KMS-11 (cell line): ENCODE measurements around the gene P4HA2.

Source experiments
- H2AFZ ChIP-seq: fragments of 200-600 bp; sonication (generic); 2 replicates; pipeline ENCODE4 v1.6.1; 2016; ENCODE audit warnings: antibody characterized with exemption, mixed run types, low read depth
- H3K27ac ChIP-seq: fragments of 200-600 bp; sonication (generic); 2 replicates; pipeline ENCODE4 v1.6.1; 2016; ENCODE audit warnings: mild to moderate bottlenecking, mixed run types
- H3K27me3 ChIP-seq: fragments of 200-600 bp; sonication (generic); 2 replicates; pipeline ENCODE4 v1.6.1; 2017; ENCODE audit warnings: mild to moderate bottlenecking, low read depth, mixed run types, moderate library complexity; ENCODE audit not compliant: insufficient read depth
- H3K36me3 ChIP-seq: fragments of 200-600 bp; sonication (generic); 2 replicates; pipeline ENCODE4 v1.6.1; 2017; ENCODE audit warnings: mild to moderate bottlenecking, mixed run types; ENCODE audit not compliant: insufficient read depth
- H3K4me1 ChIP-seq: fragments of 200-600 bp; sonication (generic); 2 replicates; pipeline ENCODE4 v1.6.1; 2016; ENCODE audit warnings: mild to moderate bottlenecking, low read depth, mixed run types; ENCODE audit not compliant: poor library complexity, severe bottlenecking
- H3K4me2 ChIP-seq: fragments of 200-600 bp; sonication (generic); 2 replicates; pipeline ENCODE4 v1.7.0; 2016; ENCODE audit warnings: mild to moderate bottlenecking, mixed run types
- H3K4me3 ChIP-seq: fragments of 200-600 bp; sonication (generic); IDR thresholded peaks from 2 replicates; pipeline ENCODE4 v1.6.1; 2017; ENCODE audit warnings: low read depth, low read length, mixed read lengths; ENCODE audit not compliant: insufficient read depth
- H3K79me2 ChIP-seq: fragments of 200-600 bp; sonication (generic); 2 replicates; pipeline ENCODE4 v1.6.1; 2016; ENCODE audit warnings: low read depth, mixed run types; ENCODE audit not compliant: insufficient read depth
- H3K9ac ChIP-seq: fragments of 200-600 bp; sonication (generic); 2 replicates; pipeline ENCODE4 v1.6.1; 2016; ENCODE audit warnings: mild to moderate bottlenecking, mixed run types
- H4K20me1 ChIP-seq: fragments of 200-600 bp; sonication (generic); 2 replicates; pipeline ENCODE4 v1.6.1; 2016; ENCODE audit warnings: mild to moderate bottlenecking, mixed run types; ENCODE audit not compliant: insufficient read depth
- CTCF ChIP-seq: fragments of 200-600 bp; sonication (generic); conservative IDR thresholded peaks from 2 replicates; pipeline ENCODE4 v1.6.1; 2017; ENCODE audit warnings: low read depth, mild to moderate bottlenecking, antibody characterized with exemption, low read length, moderate library complexity, mixed read lengths

P4HA2 gene

GRCh38 chr5:132209901-132210545 is 17.6 kb downstream of the P4HA2 start:
- no peak for TF ChIP-seq CTCF
- Histone ChIP-seq H3K36me3 (no peaks in the 10 kb centered on the region), H3K79me2 (no peaks in the 10 kb centered on the region), H4K20me1 (no peaks in the 10 kb centered on the region), H3K27me3 (no peaks in the 10 kb centered on the region), H2AFZ (no peak overlapping the region), H3K4me1 (no peaks in the 10 kb centered on the region), H3K4me2 (no peak overlapping the region), H3K4me3 (no peak overlapping the region), H3K9ac (no peak overlapping the region), H3K27ac (no peak overlapping the region)

- Histone ChIP-seq H3K79me2 (no peaks in the 10 kb centered on the region), H2AFZ (no peak overlapping the region), H3K27ac (no peak overlapping the region), H4K20me1 (no peaks in the 10 kb centered on the region), H3K4me2 (no peak overlapping the region), H3K4me1 (no peaks in the 10 kb centered on the region), H3K36me3 (no peaks in the 10 kb centered on the region), H3K4me3 (no peak overlapping the region), H3K9ac (no peak overlapping the region), H3K27me3 (no peaks in the 10 kb centered on the region)
- TF ChIP-seq CTCF: no peak
These were observed 18.5 kb downstream of the P4HA2 start for GRCh38 chr5:132209131-132209530.

GRCh38 chr5:132207778-132208177 is 19.9 kb downstream of the P4HA2 start:
- Histone ChIP-seq H3K27ac (no peak overlapping the region), H3K4me2 (no peak overlapping the region)

GRCh38 chr5:132206782-132207181 is 20.9 kb downstream of the P4HA2 start:
- Histone ChIP-seq H3K9ac (no peak overlapping the region), H3K4me1 (no peaks in the 10 kb centered on the region), H3K4me3 (no peak overlapping the region)

More at GRCh38 chr5:132207778-132208177, 19.9 kb downstream of the P4HA2 start:
- Histone ChIP-seq H4K20me1 (no peaks in the 10 kb centered on the region), H3K4me1 (no peaks in the 10 kb centered on the region), H3K27me3 (no peaks in the 10 kb centered on the region), H3K79me2 (no peaks in the 10 kb centered on the region), H3K36me3 (no peaks in the 10 kb centered on the region), H2AFZ (no peak overlapping the region), H3K4me3 (no peak overlapping the region), H3K9ac (no peak overlapping the region)
- TF ChIP-seq CTCF: no peak

More at GRCh38 chr5:132206782-132207181, 20.9 kb downstream of the P4HA2 start:
- H2AFZ ChIP-seq: no peak overlapping the region
- no peak overlapping the region for H3K27ac ChIP-seq
- H3K79me2 ChIP-seq: no peaks in the 10 kb centered on the region
- H3K4me2 ChIP-seq: no peak overlapping the region
- no peaks in the 10 kb centered on the region for H3K27me3 ChIP-seq
- no peak for TF ChIP-seq CTCF
- no peaks in the 10 kb centered on the region for H4K20me1 ChIP-seq
- no peaks in the 10 kb centered on the region for H3K36me3 ChIP-seq
